Lower leg skin (tissue), 4 donors: ENCODE results near the gene ABCF3. TPM values are rescaled to one million over a fixed set of nuclear protein-coding genes. Genes with fewer than 3 reads are reported as not detected.

Experiments used
- DNase-seq, 2 donors: peaks; one replicate each; pipeline ENCODE4 v3.0.0-alpha.2; 2019; ENCODE audit warnings: low spot score in 2 of 2
- H3K4me3 ChIP-seq: fragments of 200-600 bp; sonication (generic); 2 replicates; pipeline ENCODE4 v1.5.1; 2017; ENCODE audit warnings: mild to moderate bottlenecking, low read depth; ENCODE audit not compliant: poor library complexity, severe bottlenecking
- CTCF ChIP-seq, 3 donors: fragments of 450-650 bp; IDR thresholded peaks; one replicate each; pipeline ENCODE4 v1.5.1; 2016; ENCODE audit warnings: antibody characterized with exemption in 3 of 3, mild to moderate bottlenecking in 3 of 3, moderate library complexity in 2 of 3
- POLR2A ChIP-seq, 2 donors: fragments of 450-650 bp; IDR thresholded peaks; one replicate each; pipeline ENCODE4 v1.6.1; 2016 to 2017; ENCODE audit warnings: antibody characterized with exemption in 2 of 2, mild to moderate bottlenecking in 1 of 2, moderate library complexity in 1 of 2
- WGBS, 2 donors: methylation state at CpG; one replicate each; pipeline ENCODE4 v1.1.5; 2018; 5-methylcytosine and 5-hydroxymethylcytosine counted together
- intact Hi-C: fragments of 100-400 bp; cut with DNase I; formaldehyde crosslinking; loops from one replicate; pipeline ENCODE4 v1.15.0; 2023; ENCODE audit warnings: low total_unique reads
- total RNA-seq, 4 donors: library from RNA; depleted of rRNA; stranded (reverse); fragments of >200 nt; gene quantifications; one replicate each; pipeline ENCODE4 v1.1.0, GENCODE V29; 2016

ABCF3 gene
- total RNA-seq, 4 donors from 2014 or later = 47.6 to 62.9 (median 53.6) TPM

DNA sequence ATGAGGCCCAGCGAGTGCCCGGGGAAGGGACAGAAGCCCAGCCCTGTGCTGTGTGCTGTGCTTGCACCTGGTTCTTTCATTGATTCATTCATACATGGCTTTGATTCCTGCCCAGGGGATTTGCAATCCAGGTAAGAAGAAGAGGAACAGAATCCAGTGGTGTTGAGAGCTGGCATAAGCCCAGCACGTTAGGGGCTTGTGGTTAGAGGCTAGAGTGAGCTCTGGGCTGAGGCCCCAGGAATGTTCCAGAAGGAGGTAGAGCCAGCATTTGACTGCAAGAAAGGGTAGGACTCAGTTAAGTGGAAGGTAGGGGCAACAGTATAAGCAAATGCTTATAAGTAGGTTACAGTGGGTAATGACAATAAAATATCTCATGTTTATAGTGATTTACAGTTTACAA lies 45.7 kb downstream of the ABCF3 start:
- no peak overlapping the region for H3K4me3 ChIP-seq
- no peak for TF ChIP-seq POLR2A (IDR thresholded peaks at IDR 0.05)
- TF ChIP-seq CTCF (IDR thresholded peaks at IDR 0.05) = no peak
- whole genome bisulfite sequencing, 2 donors = 47 to 60% methylated on average over 3 of the region's 3 CpGs
- intact Hi-C loops = no loop called here
- DNase-seq = no peak

DNA sequence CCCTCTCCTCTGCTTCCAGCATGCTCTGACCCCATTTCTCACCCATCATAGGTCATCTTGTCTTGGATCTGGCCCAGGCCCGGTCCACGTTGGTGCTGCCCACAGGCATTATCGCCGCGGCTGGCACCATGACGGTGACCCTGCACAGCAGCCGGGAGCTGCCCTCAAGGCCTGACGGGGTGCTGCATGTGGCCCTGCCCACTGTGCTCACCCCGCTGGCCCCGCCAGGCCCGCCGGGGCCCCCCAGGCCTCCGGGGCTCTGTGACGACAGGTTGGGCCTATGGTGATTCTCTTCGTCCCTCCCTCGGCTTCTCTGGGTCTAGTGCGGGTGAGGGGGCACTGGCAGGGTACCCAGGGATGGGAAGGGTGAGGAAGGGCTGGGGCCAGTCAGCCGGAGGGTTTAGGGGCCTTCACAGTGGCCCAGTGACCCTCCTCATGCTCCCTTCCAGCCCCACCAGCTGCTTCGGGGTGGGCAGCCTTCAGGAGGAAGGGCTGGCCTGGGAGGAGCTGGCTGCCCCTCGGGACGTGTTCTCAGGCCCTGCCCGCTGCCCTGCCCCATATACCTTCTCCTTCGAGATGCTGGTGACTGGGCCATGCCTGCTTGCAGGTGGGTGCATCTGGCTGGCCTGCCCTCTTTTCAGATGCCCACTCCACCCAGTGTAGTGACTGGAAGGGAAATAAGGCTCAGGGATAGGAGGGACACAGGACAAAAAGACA lies 47.3 kb downstream of the ABCF3 start:
- DNase-seq = no peak
- TF ChIP-seq CTCF (IDR thresholded peaks at IDR 0.05) (no peak), POLR2A (IDR thresholded peaks at IDR 0.05) (no peak)
- 88 to 89% methylated on average over 20 to 23 of the region's 23 CpGs for WGBS, 2 donors
- H3K4me3 ChIP-seq = no peak overlapping the region
- intact Hi-C loops = no loop called here

GRCh38 chr3:184234224-184234623 lies 48.2 kb downstream of the ABCF3 start:
- DNase-seq = no peak
- 20 to 36% methylated on average over 4 of the region's 4 CpGs for WGBS, 2 donors
- no peak for TF ChIP-seq CTCF (IDR thresholded peaks at IDR 0.05)
- TF ChIP-seq POLR2A (IDR thresholded peaks at IDR 0.05) = no peak
- no peak overlapping the region for H3K4me3 ChIP-seq
- intact Hi-C loops = no loop called here

- 84 to 85% methylated on average over 18 to 19 of the region's 19 CpGs for WGBS, 2 donors
- no peak overlapping the region for H3K4me3 ChIP-seq
- no peak for TF ChIP-seq CTCF (IDR thresholded peaks at IDR 0.05)
- TF ChIP-seq POLR2A (IDR thresholded peaks at IDR 0.05) = no peak
- intact Hi-C loops = no loop called here
- DNase-seq = no peak
Observed at GRCh38 chr3:184234671-184235380, 48.8 kb downstream of the ABCF3 start.

DNA sequence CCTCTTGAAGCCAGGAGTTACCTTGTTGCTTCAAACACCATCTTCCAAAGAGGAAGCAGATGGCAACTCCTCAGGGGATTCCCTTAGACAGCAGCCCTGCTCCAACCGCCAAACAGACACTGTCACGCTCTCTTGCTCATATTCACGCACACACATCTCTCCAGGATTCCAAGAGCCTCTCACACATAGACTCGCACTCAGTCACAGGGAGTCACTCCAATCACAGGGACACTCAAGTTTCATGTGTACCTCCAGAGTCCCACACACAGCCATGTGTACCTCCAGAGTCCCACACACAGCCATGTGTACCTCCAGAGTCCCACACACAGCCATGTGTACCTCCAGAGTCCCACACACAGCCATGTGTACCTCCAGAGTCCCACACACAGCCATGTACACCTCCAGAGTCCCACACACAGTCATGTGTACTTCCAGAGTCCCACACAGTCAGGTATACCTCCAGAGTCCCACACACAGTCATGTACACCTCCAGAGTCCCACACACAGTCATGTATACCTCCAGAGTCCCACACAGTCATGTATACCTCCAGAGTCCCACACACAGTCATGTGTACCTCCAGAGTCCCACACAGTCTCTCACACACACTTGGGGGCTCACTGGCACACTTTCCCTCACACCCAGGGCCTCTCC lies 49.5 kb downstream of the ABCF3 start:
- intact Hi-C loops = no loop called here
- 78 to 81% methylated on average over 4 of the region's 4 CpGs for WGBS, 2 donors
- no peak overlapping the region for H3K4me3 ChIP-seq

More for the DNA sequence above, 49.5 kb downstream of the ABCF3 start:
- TF ChIP-seq CTCF (IDR thresholded peaks at IDR 0.05) (no peak), POLR2A (IDR thresholded peaks at IDR 0.05) (no peak)
- no peak for DNase-seq
